ENCODE data around the gene SLCO2A1.

The SLCO2A1 gene

DNA sequence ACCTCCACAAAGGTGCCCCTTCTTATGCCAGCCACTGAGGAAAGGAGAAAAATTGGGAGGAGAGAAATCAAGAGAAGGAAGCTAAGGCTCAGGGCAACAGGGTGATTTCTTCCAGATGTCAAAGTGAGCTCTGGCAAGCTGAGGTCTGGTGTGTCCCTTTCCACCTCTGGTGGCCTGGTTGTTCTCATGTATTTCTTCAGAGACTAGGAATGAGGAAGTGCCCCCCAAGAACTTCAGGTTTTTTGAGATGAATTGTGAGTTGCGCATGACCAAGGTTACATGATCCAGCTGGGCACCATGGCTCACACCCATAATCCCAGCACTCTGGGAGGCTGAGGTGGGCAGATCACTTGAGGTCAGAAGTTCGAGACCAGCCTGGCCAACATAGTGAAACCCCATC is 139.7 kb downstream of the SLCO2A1 start:
- in situ Hi-C loops (cut with MboI; ENCODE audit: low sequenced_read_pairs) = no loop called here

DNA sequence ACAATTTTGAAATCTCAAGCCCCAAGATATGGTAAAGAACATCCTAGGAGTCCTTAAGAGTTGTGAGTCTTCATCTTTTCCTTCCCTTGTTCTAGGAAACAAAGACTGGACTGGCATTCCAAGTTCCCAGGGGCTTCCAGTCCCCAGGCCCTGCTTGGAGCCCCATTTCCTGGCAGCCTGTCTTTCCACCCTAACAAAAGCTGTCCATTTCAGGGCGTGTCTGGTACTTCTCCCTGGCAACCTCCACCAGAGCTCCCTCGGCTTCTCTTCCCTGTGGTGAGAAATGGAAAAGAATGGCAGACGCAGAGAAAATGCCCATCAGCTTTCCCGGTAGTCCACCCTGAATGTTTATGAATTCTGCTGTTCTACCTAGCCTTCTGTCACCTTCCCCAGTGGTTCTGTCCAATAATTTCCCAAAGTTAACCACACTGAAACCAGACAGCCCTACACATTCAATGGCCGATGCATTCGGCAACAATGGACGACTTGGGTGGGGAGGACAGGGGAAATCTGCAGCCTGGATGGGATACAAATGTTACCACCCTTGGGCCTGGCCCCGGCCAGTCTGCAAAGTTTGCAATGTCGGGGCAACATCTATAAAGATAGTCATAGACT is 140.9 kb downstream of the SLCO2A1 start:
- in situ Hi-C loops (cut with MboI; ENCODE audit: low sequenced_read_pairs) = no loop called here

DNA sequence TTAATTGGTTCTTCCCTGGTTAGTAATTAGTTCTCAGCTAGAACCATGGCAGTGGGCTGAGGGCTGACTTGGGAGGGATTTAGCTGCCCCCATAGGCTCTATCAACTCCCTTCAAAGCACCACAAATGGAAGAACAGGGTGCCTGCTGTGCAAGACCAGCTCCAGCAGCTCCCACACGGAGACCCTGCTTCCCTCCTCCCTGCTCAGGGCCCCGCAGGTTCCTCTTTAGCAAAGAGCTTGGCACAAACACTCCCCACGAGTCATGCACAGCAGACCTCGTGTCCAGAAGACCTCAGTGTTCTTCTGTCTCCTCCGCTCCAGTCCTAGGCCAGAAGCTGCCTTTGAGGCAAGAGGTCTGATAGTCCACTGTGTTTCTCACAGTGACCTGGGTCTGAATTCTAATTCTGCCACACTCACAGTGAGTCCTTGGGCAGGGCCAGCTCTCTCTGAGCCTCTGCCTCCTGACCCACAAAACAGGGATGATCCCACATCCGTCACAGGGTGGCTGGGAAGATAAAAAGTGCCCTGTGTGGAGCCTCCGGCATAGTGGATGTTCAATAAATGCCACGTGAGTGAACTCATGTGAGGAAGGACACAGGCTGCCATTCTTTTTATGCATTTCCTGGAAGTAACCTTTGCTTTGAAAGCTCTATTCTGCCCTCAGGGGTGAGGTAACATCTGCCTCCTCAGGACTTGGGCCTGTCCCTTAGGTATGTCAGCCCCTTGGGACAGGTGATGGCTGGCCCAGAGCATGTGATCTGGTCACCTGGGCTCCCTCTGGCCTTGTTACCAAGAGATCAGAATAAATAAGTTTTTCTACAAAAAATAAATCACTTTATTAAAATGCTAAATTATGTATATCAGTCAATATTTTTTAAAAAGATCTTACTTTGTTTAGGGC is 141.7 kb downstream of the SLCO2A1 start:
- in situ Hi-C loops (cut with MboI; ENCODE audit: low sequenced_read_pairs) = no loop called here

DNA sequence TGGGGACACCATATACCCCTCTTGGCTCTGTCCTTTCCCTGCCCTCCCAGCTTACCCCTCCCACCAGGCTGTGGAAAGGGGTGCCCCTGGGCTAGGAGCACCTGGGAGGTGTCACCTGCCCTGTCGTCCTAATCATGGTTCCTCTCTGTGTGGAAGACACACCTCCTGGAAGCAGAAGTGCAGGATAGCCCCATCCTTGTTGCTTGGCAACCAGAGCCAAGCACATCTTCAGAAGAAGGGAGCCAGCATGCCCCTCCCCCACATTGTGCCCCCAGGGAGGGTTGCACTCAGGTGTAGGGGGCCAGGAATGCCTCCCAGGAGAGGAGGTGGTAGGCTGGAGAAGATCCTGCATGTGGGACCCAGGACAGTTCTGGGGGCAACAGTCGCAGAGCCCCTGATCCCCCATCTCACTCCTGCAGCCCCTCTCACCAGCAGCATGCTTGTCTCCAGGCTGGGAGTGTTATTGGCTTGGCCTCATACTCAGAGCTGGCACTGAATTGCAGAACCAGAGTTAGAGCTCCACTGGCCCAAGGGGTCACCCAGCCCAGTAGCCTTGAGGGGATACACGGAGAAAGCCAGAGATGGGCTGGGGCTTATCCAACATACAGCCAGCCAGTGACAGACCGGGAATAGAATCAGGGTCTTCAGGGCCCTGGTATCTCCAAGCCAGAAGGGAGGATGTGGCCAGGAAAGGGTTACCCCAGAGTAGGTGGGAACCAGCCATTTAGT is 142.5 kb downstream of the SLCO2A1 start:
- in situ Hi-C loops (cut with MboI; ENCODE audit: low sequenced_read_pairs) = no loop called here

DNA sequence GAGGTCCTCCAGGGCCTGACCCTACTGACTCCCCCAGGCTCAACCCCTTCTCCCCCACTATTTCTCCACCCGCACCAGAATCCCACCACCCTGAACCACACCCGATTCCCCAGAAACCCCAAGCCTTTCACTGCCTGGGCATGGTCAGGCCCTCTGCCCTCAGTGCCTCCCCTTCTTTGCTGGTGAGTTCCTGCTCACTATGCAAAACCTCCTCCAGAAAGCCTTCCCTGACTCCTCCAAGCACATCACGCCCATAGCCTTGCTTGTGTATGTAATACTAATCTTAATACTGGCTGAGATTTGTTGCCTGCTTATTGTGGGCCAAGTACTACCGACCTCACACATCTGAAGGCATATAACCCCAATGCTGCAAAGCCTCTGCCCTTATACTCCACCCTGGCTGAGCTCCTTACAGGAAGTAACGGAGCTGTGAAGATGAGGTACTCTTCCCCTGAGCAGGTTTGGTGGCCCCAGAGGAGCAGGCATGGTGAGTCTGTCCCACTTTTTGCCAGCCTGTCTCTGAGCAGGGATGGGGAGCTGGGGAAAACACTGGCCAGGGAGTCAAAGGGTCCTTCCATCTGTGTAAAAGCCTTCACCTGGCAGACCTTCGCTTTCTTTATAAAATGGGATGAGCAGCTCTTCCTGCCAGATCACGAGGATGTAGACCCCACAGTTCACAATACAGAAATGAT is 143.5 kb downstream of the SLCO2A1 start:
- in situ Hi-C loops (cut with MboI; ENCODE audit: low sequenced_read_pairs) = no loop called here

DNA sequence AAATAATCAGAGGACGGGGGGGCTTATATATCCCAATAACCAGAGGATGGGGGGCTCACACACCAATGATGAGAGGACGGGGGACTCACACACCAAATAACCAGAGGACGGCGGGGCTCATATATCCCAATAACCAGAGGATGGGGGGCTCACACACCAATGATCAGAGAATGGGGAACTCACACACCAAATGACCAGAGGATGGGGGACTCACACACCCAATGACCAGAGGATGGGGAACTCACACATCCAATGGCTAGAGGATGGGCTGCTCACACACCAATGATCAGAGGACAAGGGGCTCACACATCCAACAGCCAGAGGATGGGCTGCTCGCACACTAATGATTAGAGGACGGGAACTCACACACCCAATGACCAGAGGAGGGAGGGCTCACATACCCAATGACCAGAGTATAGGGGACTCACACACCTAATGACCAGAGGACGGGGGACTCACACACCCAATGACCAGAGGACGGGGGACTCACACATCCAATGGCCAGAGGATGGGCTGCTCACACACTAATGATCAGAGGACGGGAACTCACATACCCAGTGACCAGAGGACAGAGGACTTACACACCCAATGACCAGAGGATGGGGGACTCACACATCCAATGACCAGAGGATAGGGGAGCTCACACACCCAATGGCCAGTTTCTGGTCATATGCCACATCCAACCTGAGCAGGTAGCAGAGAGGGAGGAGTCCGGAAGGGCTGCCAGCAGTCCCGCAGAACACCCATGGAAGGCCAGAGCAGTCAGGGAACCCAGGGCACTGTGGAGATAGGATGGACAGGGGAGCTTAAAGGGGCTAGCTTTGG is 144.6 kb downstream of the SLCO2A1 start:
- in situ Hi-C loops (cut with MboI; ENCODE audit: low sequenced_read_pairs) = no loop called here

DNA sequence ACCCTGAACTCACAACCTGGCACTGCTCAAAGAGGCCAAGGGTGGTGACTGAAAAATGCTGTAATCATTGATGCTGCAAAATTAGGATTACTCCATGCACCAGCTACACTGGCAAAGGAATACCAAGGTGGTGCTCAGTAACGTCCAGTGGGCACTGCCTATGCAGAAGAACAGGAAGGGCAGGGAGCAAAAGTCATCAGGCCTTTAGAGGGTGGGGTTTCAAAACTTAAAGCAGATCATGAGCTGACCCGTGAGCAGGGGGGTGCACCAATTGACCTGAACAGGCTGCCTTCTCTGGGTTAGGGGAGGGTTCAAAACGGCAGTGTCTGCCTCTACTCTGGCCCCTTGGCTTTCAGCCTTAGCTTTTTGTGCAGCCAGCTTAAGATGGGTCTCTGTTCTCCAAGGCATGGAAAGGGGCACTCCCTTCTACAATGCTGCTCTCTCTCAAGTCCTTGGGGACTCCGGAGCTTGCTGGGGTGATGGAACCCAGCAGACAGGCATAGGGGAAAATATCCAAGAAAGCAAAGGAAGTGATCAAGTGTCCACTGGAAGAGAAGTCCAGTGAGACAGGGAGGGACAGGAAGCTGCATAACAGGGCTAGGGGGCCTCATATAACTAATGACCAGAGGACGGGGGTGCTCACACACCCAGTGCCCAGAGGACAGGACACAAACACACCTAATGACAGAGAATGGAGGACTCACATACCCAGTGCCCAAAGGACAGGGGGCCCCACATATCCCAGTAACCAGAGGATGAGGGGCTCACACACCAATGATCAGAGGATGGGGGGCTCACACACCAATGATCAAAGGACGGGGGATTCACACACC is 145.5 kb downstream of the SLCO2A1 start:
- in situ Hi-C loops (cut with MboI; ENCODE audit: low sequenced_read_pairs) = no loop called here

DNA sequence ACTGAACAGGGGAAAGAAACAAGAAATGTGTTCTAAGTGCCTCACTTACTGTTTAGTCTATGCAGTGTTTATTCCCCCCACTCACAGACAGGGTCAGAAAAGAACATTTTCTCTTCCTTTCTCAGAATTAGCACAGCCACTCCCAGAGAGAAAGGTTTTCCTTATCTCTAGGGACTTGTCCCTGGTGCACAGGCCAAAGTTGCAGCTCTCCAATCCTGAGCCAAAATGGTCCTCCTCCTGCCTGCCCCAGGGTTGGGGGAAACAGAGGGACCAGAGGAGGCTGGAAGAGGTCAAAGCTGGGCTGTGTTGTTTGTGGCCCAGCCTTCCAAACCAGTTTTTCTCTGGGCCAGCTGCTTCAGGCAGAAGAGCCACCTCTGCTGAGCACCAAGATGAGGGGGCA is 146.1 kb downstream of the SLCO2A1 start:
- in situ Hi-C loops (cut with MboI; ENCODE audit: low sequenced_read_pairs) = no loop called here

DNA sequence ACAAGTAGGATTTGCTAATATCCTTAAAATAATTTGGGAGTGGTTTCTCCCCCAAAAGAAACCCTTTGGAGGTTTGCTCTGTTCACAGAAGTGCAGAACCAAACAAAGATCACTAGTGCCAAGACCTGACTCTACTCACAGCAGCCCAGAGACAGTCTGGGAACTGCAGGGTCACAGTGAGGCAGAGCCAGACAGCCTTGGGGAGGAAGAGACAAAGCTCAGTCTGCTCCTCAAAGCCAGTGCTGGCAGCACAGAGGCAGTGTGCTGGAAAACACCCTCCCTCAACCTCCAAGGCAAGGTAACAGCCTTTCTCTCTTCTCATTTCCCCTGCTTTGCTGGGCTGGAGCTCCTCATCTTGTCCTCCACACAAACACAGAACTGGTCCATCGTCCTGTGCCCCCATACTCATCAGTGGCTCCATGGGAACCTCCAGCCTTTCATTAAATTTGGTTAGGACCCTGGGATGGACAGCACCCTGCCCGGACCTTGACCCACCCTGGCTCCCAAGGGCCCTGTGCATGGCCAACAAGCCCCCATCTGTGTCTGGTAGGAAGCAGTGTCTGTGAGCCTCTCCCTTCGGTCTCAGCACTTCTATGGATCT is 146.6 kb downstream of the SLCO2A1 start:
- in situ Hi-C loops (cut with MboI; ENCODE audit: low sequenced_read_pairs) = no loop called here

DNA sequence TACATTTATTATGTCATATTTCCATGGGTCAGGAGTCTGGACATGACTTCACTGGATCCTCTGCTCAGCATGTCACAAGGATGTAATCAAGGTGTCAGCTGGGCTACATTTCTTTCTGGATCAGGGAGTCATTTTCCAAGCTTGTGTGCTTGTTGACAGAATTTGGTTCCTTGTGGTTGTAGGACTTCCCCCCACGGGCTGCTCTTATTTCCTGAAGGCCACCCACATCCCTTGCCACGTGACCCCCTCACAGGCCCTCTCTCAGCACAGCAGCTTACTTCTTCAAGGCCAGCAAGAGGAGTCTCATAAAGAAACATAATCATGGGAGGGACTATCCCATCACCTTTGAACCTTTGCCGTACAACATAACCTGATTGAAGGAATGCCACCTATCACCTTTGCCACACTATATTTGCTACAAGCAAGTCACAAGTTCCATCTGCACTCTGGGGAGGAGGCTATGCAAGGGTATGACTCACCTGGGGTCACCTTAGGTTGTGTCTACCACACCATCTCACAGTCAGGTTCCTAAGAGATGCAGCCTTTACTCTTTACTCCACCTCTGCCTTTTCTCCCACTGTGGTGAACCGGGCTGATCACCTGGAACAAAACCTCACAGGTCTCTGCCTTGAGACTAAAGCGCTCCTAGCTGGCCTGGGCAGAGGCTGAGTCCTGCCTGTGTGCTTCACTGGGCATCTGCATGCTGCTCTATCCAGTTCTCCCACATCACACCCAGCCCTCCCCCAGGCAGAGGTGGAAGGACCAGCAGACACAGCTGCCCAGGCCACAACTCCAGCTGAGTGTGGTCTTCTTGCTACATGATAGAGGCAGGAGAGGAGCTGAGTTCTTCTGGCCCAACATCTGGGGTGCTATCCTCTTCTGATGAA is 147.5 kb downstream of the SLCO2A1 start:
- in situ Hi-C loops (cut with MboI; ENCODE audit: low sequenced_read_pairs) = no loop called here

DNA sequence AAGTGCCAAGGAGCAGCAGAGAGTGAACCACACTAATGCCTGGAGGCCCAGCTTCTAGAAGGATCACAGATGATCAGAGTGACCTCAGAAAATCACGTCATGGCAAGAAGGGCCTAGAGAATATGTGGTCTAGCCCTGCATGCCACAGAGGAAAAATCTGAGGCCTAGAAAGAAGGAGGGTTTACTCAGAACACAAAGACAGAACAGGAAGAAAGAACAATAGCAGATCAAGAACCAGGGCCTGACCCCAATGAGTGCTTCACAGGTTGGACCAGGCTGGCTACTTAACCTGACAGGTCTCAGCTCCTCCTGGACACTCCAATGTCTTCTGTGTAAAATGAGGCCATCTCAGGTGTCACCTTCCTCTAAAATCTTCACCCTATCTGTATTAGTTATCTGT is 148.2 kb downstream of the SLCO2A1 start:
- in situ Hi-C loops (cut with MboI; ENCODE audit: low sequenced_read_pairs) = no loop called here

DNA sequence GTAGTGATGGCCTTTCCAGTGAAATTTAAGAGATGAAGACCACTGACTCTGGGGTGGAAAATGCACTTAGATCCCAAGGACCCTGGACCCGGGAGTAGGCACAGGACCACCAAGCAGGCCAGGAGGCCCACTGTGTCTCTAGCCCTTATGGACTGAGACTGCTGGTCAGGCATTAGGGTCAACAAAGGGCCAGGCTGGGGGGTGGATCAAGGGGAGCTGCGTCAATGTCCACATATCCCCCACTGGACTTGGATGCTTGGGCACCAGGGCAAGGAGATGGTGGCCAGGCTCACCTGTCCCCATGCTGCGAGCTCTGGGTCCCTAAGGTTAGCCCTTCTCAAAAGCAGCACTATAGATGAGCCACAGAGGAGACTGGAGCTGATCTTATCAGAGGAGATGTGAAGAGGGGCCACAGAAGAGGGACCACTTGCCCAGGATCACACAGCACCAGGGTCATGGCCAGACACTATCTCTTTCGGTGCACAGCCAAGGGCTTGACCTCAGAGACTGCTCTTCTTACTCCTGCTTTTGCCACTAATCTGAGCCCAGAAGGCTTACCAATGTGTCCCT is 148.8 kb downstream of the SLCO2A1 start:
- in situ Hi-C loops (cut with MboI; ENCODE audit: low sequenced_read_pairs) = no loop called here

DNA sequence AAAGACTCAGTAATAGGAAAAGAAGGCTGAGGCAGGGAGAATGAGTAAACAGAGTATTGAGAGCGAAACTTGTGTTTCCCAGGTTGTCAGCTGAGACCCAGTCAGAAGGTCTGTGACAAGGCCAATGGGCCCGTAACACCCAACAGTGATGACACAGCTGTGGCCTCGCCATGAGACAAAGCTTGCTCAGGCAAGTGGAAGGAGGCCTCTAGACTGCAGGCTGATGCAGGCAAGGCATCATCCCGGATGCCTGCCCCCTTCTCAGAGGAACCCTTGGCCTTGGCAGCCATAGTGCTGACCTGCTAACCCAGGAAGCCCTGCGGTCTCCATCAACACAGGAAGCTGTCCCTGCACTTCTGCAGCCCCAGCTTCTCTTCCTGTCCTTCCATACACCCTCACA is 149.4 kb downstream of the SLCO2A1 start:
- in situ Hi-C loops (cut with MboI; ENCODE audit: low sequenced_read_pairs) = no loop called here

DNA sequence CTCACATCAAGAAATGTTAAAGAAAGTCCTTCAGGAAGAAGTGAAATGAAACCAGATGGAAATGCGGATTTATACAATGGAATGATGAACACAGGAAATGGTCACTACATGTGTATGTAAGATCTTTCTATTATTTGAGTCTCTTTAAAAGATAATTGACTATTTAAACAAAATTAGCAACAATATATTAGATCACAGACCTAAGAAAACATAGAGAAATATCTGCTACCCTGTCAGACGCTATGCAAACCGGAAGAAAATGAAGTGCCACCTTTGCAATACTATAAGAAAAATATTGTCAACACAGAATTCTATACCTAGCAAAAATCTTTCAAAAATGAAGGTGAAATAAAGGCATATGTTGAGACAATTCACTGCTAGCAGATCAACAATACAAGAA is 151.2 kb downstream of the SLCO2A1 start:
- in situ Hi-C loops (cut with MboI; ENCODE audit: low sequenced_read_pairs) = no loop called here
